GM12892 (cell line): ENCODE measurements around the gene ZNF283.

Experiments
- DNase-seq: peaks from one replicate; pipeline ENCODE4 v3.0.0; 2011; ENCODE audit not compliant: insufficient read length
- FAIRE-seq: peaks from 2 replicates; lab custom pipeline; 2011; peaks lifted over from hg19 to GRCh38; lab: Jason Lieb, UNC
- POLR2A ChIP-seq: IDR thresholded peaks from 2 replicates; pipeline ENCODE4 v1.6.1; 2011; ENCODE audit warnings: low read depth, low read length, control low read depth
- POLR2AphosphoS5 ChIP-seq: IDR thresholded peaks from 2 replicates; pipeline ENCODE4 v1.6.1; 2011; ENCODE audit warnings: low read depth, low read length, control low read depth
- TAF1 ChIP-seq: IDR thresholded peaks from 2 replicates; pipeline ENCODE4 v1.6.1; 2011; ENCODE audit warnings: low read depth, mild to moderate bottlenecking, control low read depth, low read length, borderline replicate concordance

ZNF283 gene

DNA sequence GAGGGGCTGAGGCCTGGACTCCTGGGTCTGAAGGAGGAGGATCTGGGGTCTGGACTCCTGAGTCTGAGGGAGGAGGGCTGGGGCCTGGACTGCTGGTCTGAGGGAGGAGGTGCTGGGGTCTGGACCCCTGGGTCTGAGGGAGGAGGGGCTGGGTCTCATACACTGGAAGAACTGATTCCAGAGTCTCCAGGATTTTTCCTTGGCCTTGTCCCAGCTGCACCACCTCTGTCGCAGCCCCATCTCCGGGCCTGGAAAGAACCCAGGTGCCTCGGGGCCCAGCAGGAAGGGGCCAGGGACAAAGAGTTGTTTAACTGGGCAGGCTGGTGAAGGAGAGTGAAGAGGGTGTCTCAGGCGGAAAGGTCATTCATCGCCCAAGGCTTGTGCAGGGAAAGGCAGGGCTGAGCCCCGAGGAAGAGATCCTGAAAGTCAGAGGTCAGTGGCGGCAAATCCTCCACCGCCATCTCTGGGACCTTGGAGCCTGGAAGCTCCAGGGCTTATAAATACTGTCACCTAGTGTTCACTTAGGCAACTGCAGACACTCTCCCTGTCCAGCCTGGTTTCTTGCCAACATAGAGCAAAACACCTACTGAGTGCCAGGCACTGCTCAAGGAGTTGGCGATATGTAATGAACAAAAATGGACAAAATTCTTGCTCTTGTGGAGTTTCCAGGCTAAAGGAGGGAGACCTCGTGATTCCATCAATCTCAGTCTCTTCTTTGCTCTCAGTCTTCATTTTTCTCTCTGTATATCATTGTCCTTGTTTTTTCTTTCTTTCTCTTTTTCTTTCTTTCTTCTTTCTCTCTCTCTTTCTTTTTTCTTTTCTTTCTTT lies 41.9 kb upstream of the ZNF283 start:
- DNase-seq (no peak), FAIRE-seq (peak; percentile 70)
- TF ChIP-seq POLR2A: no peak
- TF ChIP-seq POLR2AphosphoS5: no peak
- no peak for TF ChIP-seq TAF1

DNA sequence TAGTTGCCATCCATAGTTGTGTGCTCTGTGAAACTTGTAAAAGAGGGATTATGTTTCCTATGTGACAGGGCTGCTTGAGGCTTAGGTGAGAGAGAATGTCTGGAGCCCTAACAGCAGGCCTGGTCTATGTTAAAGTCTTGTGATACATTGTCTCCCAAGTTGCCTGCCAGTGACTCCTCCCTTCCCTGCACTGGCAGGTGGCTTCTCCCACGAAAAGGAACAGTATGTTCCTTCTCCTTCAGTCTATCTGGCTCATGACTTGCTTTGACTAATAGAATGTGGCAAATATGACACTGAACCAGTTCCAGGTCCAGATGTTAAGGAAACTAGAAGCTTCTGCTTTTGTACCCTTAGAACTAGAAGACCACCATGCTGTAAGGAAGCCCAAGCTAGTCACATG lies 40.5 kb upstream of the ZNF283 start:
- DNase-seq: no peak
- no peak for FAIRE-seq
- TF ChIP-seq POLR2A (no peak), TAF1 (no peak), POLR2AphosphoS5 (no peak)

DNA sequence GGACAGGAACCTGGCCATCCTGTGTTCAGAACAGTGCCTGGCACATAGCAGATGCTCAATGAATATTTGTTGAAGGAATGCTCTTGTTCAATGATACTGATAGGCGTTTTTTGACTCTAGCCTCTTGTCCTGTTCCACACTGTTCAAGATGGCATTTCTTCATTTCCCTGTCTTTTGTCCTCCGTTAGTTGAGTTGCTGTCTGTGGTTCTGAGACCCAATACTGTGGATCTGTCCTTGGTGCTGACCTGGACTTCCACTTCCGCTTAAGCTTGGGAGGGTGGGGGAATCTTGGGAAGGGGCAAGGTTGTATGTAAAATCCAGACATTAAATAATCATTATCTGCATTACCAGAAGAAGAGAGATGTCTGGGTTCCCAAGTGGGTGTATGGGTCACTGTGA lies 38.1 kb upstream of the ZNF283 start:
- no peak for DNase-seq

DNA sequence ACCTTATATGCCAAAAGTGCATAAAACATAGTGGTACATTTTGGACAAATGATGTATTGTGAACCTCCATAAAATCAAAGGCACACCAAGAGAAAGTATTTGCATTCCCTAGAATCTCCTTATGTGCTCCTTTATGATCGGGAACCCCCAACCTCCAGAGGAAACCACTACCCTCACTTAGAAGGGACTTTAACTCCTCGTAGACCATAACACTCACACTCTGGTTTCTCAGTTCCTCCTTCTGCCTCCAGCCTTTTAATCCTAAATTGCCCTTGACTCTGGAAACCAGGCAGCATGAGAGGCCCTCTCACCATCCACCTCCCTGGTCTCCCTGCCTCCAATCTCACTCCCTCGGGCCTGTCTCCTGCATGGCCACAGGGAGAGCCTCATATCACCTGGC lies 36.5 kb upstream of the ZNF283 start:
- FAIRE-seq: peak; percentile 62
- no peak for DNase-seq
- TF ChIP-seq TAF1 (no peak), POLR2A (no peak), POLR2AphosphoS5 (no peak)

More for the DNA sequence above, 38.1 kb upstream of the ZNF283 start:
- TF ChIP-seq TAF1: no peak
- no peak for TF ChIP-seq POLR2AphosphoS5
- no peak for TF ChIP-seq POLR2A
- FAIRE-seq: peak; percentile 42

DNA sequence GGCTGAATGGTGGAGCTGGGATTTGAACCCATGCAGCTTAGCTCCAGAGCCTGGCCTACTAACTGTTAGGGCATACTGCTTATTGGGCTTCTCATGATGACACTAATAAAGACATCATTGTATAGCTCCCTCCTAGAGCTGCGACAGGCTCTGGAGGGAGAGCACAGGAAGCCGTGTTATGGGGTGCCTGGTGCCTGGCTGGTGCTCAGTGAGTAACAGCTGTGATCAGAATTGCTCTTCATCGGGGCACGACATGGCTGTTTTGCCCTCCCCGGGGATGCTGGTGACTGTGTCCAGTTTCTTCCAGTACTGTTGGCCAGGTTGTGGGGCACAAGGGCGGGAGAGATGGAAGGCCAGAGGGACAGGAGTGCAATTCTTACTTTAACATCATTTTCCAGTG lies 30.0 kb upstream of the ZNF283 start:
- TF ChIP-seq POLR2A (no peak), POLR2AphosphoS5 (no peak), TAF1 (no peak)
- DNase-seq (no peak), FAIRE-seq (no peak)

DNA sequence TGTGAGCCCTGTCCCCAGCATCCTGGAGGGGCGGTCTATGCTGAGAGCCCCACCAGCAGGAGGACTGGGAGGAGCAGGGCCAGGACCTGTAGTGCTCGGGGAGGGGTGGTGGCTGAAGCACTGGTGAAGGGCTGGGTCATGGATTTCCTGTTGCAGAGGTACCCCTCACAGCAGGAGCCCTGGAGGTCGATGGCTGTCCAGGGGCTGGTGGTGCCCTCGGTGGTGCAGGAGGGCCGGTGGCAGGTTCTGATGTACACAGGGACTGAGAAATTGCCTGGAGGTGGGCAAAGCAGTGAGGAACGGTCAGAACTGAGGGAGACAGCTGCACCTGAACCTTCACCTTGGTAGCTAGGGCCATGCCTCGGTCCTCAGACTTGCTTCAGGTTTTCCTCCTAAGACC lies 29.6 kb upstream of the ZNF283 start:
- FAIRE-seq: no peak
- no peak for TF ChIP-seq TAF1

DNA sequence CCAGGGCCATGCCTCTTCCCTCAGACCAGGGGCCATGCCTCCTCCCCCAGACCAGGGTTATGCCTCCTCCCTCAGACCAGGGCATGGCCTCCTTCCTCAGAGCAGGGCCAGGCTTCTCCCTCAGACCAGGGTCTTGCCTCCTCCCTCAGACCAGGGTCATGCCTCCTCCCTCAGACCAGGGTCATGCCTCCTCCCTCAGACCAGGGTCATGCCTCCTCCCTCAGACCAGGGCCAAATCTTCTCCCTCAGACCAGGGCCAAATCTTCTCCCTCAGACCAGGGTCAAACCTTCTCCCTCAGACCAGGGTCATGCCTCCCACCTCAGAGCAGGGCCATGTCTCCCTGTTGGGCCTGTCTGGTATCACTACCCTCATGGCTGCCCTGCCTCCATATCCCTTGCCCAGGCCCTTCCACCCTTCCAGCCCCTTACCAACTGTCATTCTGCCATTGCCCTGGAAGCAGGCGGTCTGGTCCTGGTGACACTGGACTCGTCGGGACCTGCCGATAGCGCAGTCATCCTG lies 29.0 kb upstream of the ZNF283 start:
- FAIRE-seq (no peak), DNase-seq (no peak)
- TF ChIP-seq POLR2AphosphoS5: no peak
- TF ChIP-seq POLR2A: no peak
- TF ChIP-seq TAF1: no peak

More for the DNA sequence above, 29.6 kb upstream of the ZNF283 start:
- DNase-seq: no peak

DNA sequence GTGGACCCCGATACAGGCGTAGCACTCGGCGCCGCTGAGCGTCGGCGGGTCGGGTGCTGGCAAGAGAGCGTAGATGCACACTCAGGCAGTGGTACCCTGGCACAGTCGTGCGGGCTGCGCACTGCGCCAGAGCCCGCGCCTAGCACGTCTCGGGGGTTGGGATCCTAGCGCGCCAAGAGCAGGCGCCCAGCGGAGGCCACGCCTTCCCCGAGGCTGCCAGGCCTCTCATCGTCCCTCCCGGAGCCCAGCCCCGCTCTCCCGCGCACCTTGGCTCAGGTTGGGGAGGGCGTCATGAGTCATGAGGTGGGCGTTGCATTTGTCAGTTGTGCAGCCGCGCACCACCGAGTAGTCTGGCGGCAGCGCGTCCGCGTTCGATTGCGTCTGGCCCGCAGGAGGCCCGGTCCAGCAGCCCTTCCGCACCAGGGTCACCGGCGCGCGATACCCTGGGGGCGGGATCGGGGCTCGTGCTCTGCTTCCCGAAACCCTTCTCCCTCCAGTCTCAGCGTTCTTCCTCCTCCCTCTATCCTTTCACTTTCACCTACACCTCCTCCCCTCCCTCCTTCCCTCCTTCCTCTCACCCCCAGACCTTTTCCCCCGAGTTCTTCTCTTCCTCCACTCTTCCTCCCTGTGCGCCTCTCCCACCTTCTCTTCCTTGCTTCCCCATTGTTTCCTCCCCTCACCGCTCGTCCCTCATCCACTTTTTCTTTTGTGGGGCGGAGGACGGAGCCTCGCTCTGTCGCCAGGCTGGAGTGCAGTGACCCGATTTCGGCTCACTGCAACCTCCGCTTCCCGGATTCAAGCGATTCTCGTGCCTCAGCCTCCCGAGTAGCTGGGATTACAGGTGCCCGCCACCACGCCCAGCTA lies 28.3 kb upstream of the ZNF283 start:
- peak; percentile 15 for DNase-seq
- no peak for TF ChIP-seq TAF1
- TF ChIP-seq POLR2A: no peak

DNA sequence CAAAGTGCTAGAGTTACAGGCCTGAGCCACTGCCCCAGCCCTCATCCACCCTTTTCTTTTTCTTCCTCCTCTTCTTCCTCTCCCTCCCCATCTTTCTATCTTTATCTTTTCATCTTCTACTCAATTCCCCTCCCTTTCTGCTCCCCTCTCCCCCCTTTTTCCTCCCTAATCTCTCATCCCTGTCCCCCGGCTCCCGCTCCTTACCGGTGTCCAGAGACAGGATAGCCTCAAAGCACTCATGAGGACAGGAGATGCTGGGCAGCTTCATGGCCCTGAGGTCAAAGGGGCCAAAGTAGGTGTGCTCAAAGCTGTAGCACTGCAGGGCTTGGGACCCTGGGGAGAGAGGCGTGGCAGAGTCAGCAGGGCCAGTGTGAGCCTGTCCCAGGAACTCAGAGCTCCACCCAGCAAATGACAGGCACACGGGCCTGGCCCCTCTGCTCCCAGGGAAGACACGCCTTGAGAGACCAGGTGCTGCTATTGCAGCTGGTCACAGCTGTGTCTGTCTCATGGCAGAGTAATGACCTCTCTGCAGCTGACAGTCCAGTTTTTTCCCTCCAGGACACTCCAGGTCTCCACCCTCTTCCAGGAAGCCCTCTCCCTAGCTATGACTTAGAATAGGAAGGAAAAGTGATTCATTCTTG lies 27.5 kb upstream of the ZNF283 start:
- FAIRE-seq (no peak), DNase-seq (no peak)
- TF ChIP-seq POLR2A (no peak), POLR2AphosphoS5 (no peak), TAF1 (no peak)

More for the DNA sequence above, 28.3 kb upstream of the ZNF283 start:
- FAIRE-seq: no peak

DNA sequence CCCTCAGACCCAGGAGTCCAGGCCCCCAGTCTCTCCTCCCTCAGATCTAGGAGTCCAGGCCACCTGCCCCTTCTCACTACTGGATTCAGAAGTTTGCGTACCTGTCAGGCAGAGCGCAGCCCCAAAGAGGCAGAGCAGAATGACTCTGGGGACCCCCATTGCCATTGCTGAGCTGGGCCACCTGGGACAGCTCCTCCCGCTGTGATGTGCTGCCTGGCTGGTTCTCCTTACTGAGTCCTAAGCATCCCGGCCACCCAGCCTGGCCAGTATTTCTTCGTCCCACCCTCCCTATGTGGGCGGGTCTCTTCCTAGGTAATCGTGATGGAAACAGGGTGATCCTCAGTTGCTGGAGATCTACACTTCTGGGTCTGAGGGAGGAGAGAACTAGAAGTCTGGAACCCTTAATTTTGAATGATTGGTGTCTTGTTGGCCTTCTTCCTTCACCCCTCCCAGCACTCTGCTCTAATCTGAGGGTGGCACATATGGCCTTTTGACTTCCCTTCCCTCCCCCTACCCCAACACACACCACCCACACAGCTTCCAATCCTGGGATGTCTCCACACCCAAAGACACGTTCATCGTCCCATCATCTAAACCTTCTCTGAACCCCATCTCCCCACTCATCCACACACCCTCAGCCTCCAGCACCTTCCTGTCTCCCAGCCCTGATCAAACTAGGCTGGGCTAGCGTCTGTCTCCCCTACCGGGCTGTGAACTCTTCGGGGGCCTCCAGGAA lies 24.7 kb upstream of the ZNF283 start, which contains the start of gene LYPD5:
Gene LYPD5 (minus strand): TSS at position 232 of the 736 bp plus-strand sequence. CDS start 67 bp downstream, at position 165.
- FAIRE-seq (no peak), DNase-seq (no peak)
- TF ChIP-seq POLR2A (no peak), POLR2AphosphoS5 (no peak), TAF1 (no peak)
